ENCODE data around the gene KLHL28. TPM values are rescaled to one million over a fixed set of nuclear protein-coding genes. Genes with fewer than 3 reads are reported as not detected.

KLHL28 gene
- total and polyA plus RNA-seq, 2 experiments from 2014 or later: 5.3 to 16.2 TPM

DNA sequence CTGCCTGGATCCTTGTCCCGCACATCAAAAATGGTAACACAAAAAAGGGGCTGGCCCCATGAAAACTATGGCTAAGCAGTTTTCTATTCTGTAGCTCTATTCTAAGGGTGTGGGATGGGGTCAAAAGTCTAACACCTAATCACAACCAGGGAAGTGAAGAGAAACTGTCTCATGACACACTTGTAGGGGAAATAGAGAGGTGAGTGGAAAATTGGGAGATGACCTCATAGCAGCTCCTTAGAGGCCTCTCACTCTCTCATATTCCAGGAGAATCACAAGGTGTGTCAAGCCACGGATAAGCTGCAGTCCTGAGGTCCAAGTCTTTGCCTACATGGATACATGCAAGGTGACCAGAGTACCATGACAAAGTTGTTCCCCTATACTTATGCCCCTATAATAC, 10.7 kb downstream of the KLHL28 start:
- no peaks in the 10 kb centered on the region for H3K9me3 ChIP-seq (ENCODE audit: low read depth)
- 90% methylated on average over 2 of the region's 2 CpGs for WGBS (ENCODE audit: low lambda C conversion rate, missing lambda C conversion rate)
- H4K20me1 ChIP-seq (ENCODE audit: insufficient read depth, poor library complexity, severe bottlenecking): no peaks in the 10 kb centered on the region

DNA sequence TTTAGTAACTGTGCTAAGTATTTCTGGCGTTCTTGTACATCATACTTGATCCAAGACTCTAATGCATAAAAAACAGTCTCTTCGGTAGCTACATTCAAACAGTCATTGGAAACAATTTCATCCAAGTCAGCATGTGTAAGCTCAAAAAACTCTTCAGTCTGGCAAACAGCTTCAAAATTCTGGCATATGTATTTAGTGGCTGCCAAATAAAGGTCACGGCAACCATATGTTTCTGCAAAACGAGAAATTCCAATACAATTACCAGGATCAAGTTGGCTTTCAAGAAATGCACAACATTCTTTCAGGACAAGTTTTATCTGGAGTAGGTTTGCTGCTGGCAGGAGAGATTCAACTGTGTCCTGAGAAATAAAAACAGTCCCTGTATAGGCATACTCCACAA, 16.5 kb downstream of the KLHL28 start:
- DNase-seq (ENCODE audit: low spot score): no peak
- TF ChIP-seq, protein P1, sequence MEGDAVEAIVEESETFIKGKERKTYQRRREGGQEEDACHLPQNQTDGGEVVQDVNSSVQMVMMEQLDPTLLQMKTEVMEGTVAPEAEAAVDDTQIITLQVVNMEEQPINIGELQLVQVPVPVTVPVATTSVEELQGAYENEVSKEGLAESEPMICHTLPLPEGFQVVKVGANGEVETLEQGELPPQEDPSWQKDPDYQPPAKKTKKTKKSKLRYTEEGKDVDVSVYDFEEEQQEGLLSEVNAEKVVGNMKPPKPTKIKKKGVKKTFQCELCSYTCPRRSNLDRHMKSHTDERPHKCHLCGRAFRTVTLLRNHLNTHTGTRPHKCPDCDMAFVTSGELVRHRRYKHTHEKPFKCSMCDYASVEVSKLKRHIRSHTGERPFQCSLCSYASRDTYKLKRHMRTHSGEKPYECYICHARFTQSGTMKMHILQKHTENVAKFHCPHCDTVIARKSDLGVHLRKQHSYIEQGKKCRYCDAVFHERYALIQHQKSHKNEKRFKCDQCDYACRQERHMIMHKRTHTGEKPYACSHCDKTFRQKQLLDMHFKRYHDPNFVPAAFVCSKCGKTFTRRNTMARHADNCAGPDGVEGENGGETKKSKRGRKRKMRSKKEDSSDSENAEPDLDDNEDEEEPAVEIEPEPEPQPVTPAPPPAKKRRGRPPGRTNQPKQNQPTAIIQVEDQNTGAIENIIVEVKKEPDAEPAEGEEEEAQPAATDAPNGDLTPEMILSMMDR (IDR thresholded peaks at IDR 0.05; ENCODE audit: poor library complexity): no peak
- TF ChIP-seq EZH2phosphoT487 (IDR thresholded peaks at IDR 0.05; ENCODE audit: low read depth, severe bottlenecking, unreplicated experiment) (no peak), EZH2 (IDR thresholded peaks at IDR 0.05; ENCODE audit: borderline replicate concordance) (no peak)
- 95% methylated on average over 4 of the region's 4 CpGs for WGBS (ENCODE audit: low lambda C conversion rate, missing lambda C conversion rate)

More for the DNA sequence above, 10.7 kb downstream of the KLHL28 start:
- peaks cover 72% of the 10 kb centered on the region for H3K79me2 ChIP-seq
- no peak overlapping the region for H3K4me3 ChIP-seq
- no peaks in the 10 kb centered on the region for H3K9me2 ChIP-seq (replicated peaks; ENCODE audit: insufficient read depth)
- H3K4me2 ChIP-seq: no peak overlapping the region
- no peaks in the 10 kb centered on the region for H3K36me3 ChIP-seq (replicated peaks; ENCODE audit: insufficient read depth, low read depth)
- H2AFZ ChIP-seq: no peak overlapping the region
- no peak for DNase-seq (ENCODE audit: low spot score)
- TF ChIP-seq, protein P1 (IDR thresholded peaks at IDR 0.05; ENCODE audit: poor library complexity): no peak
- TF ChIP-seq EZH2 (IDR thresholded peaks at IDR 0.05; ENCODE audit: borderline replicate concordance): no peak
- TF ChIP-seq EZH2phosphoT487 (IDR thresholded peaks at IDR 0.05; ENCODE audit: low read depth, severe bottlenecking, unreplicated experiment): no peak
- H3K4me1 ChIP-seq (ENCODE audit: insufficient read depth): no peaks in the 10 kb centered on the region
- no peak overlapping the region for H3K27ac ChIP-seq
- no peaks in the 10 kb centered on the region for H3K27me3 ChIP-seq

DNA sequence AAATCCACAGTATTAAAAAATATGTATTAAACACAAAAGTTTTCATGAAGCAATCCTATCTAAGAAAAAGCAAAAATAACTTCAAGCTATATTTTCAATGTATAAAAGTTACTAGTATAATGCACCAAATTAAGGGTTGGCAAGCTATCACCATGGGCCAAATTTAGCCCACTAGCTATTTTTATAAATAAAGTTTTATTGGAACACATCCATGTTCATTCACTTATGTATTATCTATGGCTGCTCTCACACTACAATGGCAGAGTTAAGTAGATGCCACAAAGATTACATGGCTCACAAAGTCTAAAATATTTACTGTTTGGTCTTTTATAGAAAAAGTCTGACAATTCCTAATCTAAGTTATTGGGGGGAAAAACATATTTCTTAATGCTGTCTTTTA, 17.6 kb downstream of the KLHL28 start:
- Histone ChIP-seq H3K27ac (no peak overlapping the region), H3K36me3 (replicated peaks; ENCODE audit: insufficient read depth, low read depth) (no peaks in the 10 kb centered on the region), H3K27me3 (no peaks in the 10 kb centered on the region), H3K9me3 (ENCODE audit: low read depth) (no peaks in the 10 kb centered on the region), H4K20me1 (ENCODE audit: insufficient read depth, poor library complexity, severe bottlenecking) (no peaks in the 10 kb centered on the region), H2AFZ (no peak overlapping the region), H3K4me3 (no peak overlapping the region), H3K9me2 (replicated peaks; ENCODE audit: insufficient read depth) (no peaks in the 10 kb centered on the region), H3K4me1 (ENCODE audit: insufficient read depth) (no peaks in the 10 kb centered on the region), H3K4me2 (no peak overlapping the region), H3K79me2 (peaks cover 24% of the 10 kb centered on the region)
- no peak for DNase-seq (ENCODE audit: low spot score)
- TF ChIP-seq EZH2phosphoT487 (IDR thresholded peaks at IDR 0.05; ENCODE audit: low read depth, severe bottlenecking, unreplicated experiment) (no peak), EZH2 (IDR thresholded peaks at IDR 0.05; ENCODE audit: borderline replicate concordance) (no peak)
- TF ChIP-seq, protein P1 (IDR thresholded peaks at IDR 0.05; ENCODE audit: poor library complexity): no peak

More for the DNA sequence above, 16.5 kb downstream of the KLHL28 start:
- H3K9me3 ChIP-seq (ENCODE audit: low read depth): no peaks in the 10 kb centered on the region
- no peak overlapping the region for H3K27ac ChIP-seq
- no peaks in the 10 kb centered on the region for H3K27me3 ChIP-seq
- H3K36me3 ChIP-seq (replicated peaks; ENCODE audit: insufficient read depth, low read depth): no peaks in the 10 kb centered on the region
- H3K4me2 ChIP-seq: no peak overlapping the region
- H3K79me2 ChIP-seq: peaks cover 27% of the 10 kb centered on the region
- no peak overlapping the region for H3K4me3 ChIP-seq
- H4K20me1 ChIP-seq (ENCODE audit: insufficient read depth, poor library complexity, severe bottlenecking): no peaks in the 10 kb centered on the region
- H2AFZ ChIP-seq: no peak overlapping the region
- no peaks in the 10 kb centered on the region for H3K9me2 ChIP-seq (replicated peaks; ENCODE audit: insufficient read depth)
- no peaks in the 10 kb centered on the region for H3K4me1 ChIP-seq (ENCODE audit: insufficient read depth)

DNA sequence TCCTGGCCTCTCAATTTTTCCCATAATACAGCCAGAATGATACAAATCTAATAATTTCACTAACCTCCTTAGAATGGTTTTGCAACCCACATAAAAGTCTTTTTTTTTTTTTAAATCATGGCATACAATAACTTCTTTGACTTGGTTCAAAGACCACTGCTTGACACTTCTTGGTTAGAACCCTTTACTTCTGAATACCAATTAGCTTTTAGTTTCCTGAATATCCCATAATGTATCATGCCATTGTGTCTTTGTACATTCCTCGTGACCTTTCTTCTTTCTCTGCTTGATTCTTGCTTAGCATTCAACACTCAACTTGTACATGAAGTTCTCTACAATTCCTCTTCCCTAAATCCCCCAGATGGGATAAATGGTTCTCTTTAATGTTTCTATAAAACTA, 19.3 kb downstream of the KLHL28 start:
- H3K36me3 ChIP-seq (replicated peaks; ENCODE audit: insufficient read depth, low read depth): no peaks in the 10 kb centered on the region
- WGBS (ENCODE audit: low lambda C conversion rate, missing lambda C conversion rate): 93% methylated on average over 1 of the region's 1 CpG
- no peaks in the 10 kb centered on the region for H3K9me2 ChIP-seq (replicated peaks; ENCODE audit: insufficient read depth)
- H3K79me2 ChIP-seq: peaks cover 9% of the 10 kb centered on the region
- no peaks in the 10 kb centered on the region for H4K20me1 ChIP-seq (ENCODE audit: insufficient read depth, poor library complexity, severe bottlenecking)
- TF ChIP-seq EZH2phosphoT487 (IDR thresholded peaks at IDR 0.05; ENCODE audit: low read depth, severe bottlenecking, unreplicated experiment): no peak
- no peak for TF ChIP-seq EZH2 (IDR thresholded peaks at IDR 0.05; ENCODE audit: borderline replicate concordance)
- TF ChIP-seq, protein P1 (IDR thresholded peaks at IDR 0.05; ENCODE audit: poor library complexity): no peak
- H3K27me3 ChIP-seq: no peaks in the 10 kb centered on the region
- H3K4me2 ChIP-seq: no peak overlapping the region
- H3K9me3 ChIP-seq (ENCODE audit: low read depth): no peaks in the 10 kb centered on the region
- no peak overlapping the region for H3K27ac ChIP-seq
- H2AFZ ChIP-seq: no peak overlapping the region
- no peak overlapping the region for H3K4me3 ChIP-seq
- DNase-seq (ENCODE audit: low spot score): no peak
- no peaks in the 10 kb centered on the region for H3K4me1 ChIP-seq (ENCODE audit: insufficient read depth)

Data from hepatocyte (in vitro differentiated cells).